Neural crest cell (in vitro differentiated cells): ENCODE results near the gene ENTPD3. TPM values are rescaled to one million over a fixed set of nuclear protein-coding genes. Genes with fewer than 3 reads are reported as not detected.

Source experiments
- DNase-seq: peaks from one replicate; pipeline ENCODE4 v3.0.0; 2021; ENCODE audit warnings: low read depth, mixed read lengths, low spot score
- H3K27ac Mint-ChIP-seq: one replicate; pipeline ENCODE4 v1.8.0; 2021; ENCODE audit warnings: mild to moderate bottlenecking, mixed read lengths; ENCODE audit not compliant: unreplicated experiment
- H3K27me3 Mint-ChIP-seq: 2 replicates; pipeline ENCODE4 v1.8.0; 2021; ENCODE audit warnings: low read depth, mild to moderate bottlenecking, mixed read lengths
- H3K36me3 Mint-ChIP-seq: 2 replicates; pipeline ENCODE4 v1.8.0; 2021; ENCODE audit warnings: low read depth, mild to moderate bottlenecking, mixed read lengths
- H3K4me1 Mint-ChIP-seq: 2 replicates; pipeline ENCODE4 v1.8.0; 2021; ENCODE audit warnings: mixed read lengths
- H3K4me3 Mint-ChIP-seq: one replicate; pipeline ENCODE4 v1.8.0; 2021; ENCODE audit warnings: mild to moderate bottlenecking, mixed read lengths
- H3K9me3 Mint-ChIP-seq: 2 replicates; pipeline ENCODE4 v1.8.0; 2021; ENCODE audit warnings: mixed read lengths
- total RNA-seq: library from RNA; stranded (reverse); gene quantifications from 2 replicates; pipeline ENCODE4 v1.2.1, GENCODE V29; 2021
- TF ChIP-seq, protein P1 (sequence below): fragments of 200-600 bp; sonication (generic); conservative IDR thresholded peaks from 2 replicates; pipeline ENCODE4 v1.5.0; 2021; ENCODE audit warnings: antibody characterized with exemption, mild to moderate bottlenecking

The ENTPD3 gene
- total RNA-seq, 1 donor from 2014 or later, result not detected

DNA sequence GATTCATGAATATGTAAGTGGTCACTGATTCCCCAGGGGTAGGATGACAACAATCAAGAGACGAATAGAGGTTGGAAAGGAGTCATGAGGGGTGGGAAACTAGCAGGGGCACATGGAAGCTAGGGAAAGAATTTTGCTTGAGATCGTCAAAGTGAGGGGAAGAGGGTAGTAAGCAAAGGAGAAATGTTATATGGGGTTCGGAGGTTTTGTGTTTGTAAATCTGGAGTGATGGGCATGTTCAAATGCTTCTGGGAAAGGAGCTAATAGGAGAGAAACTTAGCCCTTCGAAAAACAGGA, 78.1 kb downstream of the ENTPD3 start:
- peaks cover 36% of the 10 kb centered on the region for H3K36me3 Mint-ChIP-seq
- no peak for DNase-seq
- H3K9me3 Mint-ChIP-seq, result no peaks in the 10 kb centered on the region
- no peaks in the 10 kb centered on the region for H3K4me1 Mint-ChIP-seq
- peak overlapping the region; percentile 0 for H3K27ac Mint-ChIP-seq
- H3K27me3 Mint-ChIP-seq, result no peaks in the 10 kb centered on the region
- TF ChIP-seq, protein P1, sequence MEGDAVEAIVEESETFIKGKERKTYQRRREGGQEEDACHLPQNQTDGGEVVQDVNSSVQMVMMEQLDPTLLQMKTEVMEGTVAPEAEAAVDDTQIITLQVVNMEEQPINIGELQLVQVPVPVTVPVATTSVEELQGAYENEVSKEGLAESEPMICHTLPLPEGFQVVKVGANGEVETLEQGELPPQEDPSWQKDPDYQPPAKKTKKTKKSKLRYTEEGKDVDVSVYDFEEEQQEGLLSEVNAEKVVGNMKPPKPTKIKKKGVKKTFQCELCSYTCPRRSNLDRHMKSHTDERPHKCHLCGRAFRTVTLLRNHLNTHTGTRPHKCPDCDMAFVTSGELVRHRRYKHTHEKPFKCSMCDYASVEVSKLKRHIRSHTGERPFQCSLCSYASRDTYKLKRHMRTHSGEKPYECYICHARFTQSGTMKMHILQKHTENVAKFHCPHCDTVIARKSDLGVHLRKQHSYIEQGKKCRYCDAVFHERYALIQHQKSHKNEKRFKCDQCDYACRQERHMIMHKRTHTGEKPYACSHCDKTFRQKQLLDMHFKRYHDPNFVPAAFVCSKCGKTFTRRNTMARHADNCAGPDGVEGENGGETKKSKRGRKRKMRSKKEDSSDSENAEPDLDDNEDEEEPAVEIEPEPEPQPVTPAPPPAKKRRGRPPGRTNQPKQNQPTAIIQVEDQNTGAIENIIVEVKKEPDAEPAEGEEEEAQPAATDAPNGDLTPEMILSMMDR, result no peak
- H3K4me3 Mint-ChIP-seq, result no peak overlapping the region

DNA sequence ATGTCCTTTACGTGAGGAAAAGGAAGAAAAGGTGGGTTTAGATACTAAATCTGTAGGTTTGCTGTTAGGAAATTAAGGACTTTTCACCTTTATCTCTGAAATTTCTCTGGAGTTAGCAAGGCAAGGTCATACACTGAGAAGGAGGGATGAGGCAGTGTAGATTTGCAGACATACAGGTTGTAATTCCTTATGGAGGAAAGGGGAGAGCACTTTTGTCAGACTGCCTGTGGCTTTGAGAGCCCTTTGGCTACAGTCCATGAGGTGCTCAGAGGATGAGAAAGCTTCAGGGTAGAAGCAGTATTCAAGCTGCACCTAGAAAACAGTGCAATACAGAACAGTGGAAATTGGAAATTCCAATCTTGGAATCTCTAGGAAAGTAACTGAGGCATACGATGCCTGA, 78.5 kb downstream of the ENTPD3 start:
- Mint-ChIP-seq H3K9me3 (no peaks in the 10 kb centered on the region), H3K36me3 (peaks cover 36% of the 10 kb centered on the region), H3K27me3 (no peaks in the 10 kb centered on the region), H3K4me1 (no peaks in the 10 kb centered on the region), H3K27ac (peak overlapping the region; percentile 0), H3K4me3 (peak overlapping the region; percentile 13)
- DNase-seq, result no peak
- TF ChIP-seq, protein P1, result no peak

DNA sequence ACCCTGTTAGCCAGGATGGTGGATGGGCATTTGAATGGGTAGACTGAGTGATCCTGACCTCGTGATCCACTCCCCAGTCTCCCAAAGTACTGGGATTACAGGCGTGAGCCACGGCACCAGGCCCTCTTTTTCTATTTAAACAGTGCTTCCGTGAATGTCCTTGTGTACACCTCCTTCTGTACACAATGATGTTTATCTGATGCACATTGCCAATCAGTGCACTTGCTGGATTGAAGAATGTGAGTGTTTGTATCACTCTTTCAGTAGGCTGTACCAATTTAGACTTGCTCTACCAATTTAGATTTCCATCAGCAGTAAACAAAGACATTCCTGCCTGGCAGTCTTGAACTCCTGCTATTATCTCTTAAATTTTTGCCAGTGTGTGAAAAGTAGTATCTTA, 81.0 kb downstream of the ENTPD3 start:
- Mint-ChIP-seq H3K4me1 (no peaks in the 10 kb centered on the region), H3K27ac (no peak overlapping the region), H3K36me3 (peaks cover 23% of the 10 kb centered on the region), H3K27me3 (no peaks in the 10 kb centered on the region), H3K4me3 (no peak overlapping the region), H3K9me3 (no peaks in the 10 kb centered on the region)
- TF ChIP-seq, protein P1, result no peak
- no peak for DNase-seq

DNA sequence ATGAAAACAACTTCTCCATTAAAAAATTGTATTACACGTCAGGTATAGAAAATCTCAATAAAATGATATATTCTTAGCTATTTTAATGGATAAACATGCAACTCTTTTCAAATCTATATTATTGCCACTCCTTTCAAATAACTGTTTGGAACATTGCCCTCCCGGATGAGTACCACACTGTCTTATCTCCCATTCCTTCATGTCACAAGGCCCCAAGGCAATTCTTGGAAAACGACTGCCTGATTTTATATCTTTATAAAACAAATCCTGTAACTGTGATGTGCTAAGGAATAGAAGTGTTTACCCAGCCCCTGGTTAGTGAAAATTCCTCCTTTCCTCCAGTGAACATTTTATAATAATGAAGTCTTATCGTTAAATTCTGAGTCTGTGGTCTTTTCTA, 83.7 kb downstream of the ENTPD3 start:
- Mint-ChIP-seq H3K27me3 (no peaks in the 10 kb centered on the region), H3K9me3 (no peaks in the 10 kb centered on the region), H3K27ac (no peak overlapping the region), H3K4me3 (no peak overlapping the region), H3K4me1 (no peaks in the 10 kb centered on the region), H3K36me3 (peaks cover 9% of the 10 kb centered on the region)
- no peak for DNase-seq
- TF ChIP-seq, protein P1, result no peak

DNA sequence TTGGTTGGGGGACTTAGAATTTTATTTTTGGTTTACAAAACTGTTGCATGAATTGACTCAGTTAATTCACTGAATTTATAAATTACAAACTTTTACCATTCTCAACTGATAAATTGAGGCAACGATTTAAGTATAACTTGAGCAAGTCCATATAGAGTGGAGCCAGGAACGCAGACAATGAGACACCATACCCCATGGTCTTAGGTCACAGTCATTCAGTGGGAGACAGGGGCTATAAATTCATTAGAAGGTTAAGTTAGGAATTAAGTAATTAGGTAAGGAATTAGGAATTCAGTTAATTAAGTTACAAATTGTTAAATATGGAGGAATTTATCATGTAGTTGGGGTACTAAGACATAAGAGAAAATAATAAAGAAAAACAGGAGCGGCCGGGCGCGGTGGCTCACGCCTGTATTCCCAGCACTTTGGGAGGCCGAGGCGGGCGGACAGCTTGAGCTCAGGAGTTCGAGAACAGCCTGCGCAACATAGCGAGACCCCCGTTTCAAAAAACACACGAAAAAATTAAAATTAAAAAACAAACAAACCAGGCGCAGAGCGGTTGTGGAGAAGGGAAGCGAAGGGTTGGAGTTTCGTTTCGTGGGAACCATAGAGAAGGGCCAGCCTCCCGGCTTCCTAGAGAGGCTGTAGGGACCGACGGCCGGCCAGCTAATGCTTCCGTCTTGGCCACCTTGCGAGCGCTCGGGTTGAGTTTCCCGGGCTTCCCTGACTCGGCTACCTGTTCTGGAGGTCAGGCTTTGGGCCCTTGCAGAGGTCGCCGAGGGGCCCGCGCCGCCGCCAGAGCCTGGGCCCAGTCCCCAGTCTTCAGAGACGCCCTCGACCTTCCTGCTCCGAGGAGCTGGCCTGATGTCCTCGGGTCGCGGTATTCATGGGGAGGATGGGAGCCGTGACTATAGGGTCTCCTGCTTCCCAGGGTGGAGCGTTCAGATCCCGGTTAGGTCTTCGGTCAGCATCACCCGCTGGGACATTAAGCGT, 89.8 kb downstream of the ENTPD3 start, which contains the start of gene ZNF619:
Gene ZNF619, plus strand, starts transcription at position 645 of the 993 bp plus-strand sequence. CDS start 858 bp downstream, outside the sequence.
- peak; percentile 44 for DNase-seq
- peak within 1 kb of the TSS; percentile 89 for H3K4me3 Mint-ChIP-seq
- H3K36me3 Mint-ChIP-seq, result no peaks in the 10 kb centered on the region
- H3K9me3 Mint-ChIP-seq, result no peaks in the 10 kb centered on the region
- TF ChIP-seq, protein P1, result no peak
- peak within 1 kb of the TSS; percentile 29 for H3K27ac Mint-ChIP-seq
- H3K4me1 Mint-ChIP-seq, result peaks cover 6% of the 10 kb centered on the region
- H3K27me3 Mint-ChIP-seq, result peaks cover 3% of the 10 kb centered on the region
